Hippocampal formation (tissue), 2 donors: ENCODE measurements around the gene DUOX2.
A peak's percentile ranks its signal among the peaks of the same experiment; 100 is the strongest.
"Not testable (repeated sequence)": the region's sequence is repeated elsewhere in the genome, so short reads cannot be mapped to it uniquely, and the experiment has no call there.

Source experiments
- DNase-seq, 2 donors: peaks; one replicate each; lab custom pipeline; 2025; lab: John Stamatoyannopoulos, UW

The DUOX2 gene

GRCh38 chr15:45138814-45139765 is 25.1 kb upstream of the DUOX2 start:
- DNase-seq: no peak

GRCh38 chr15:45137703-45138102 is 23.7 kb upstream of the DUOX2 start:
- no peak for DNase-seq

- DNase-seq: no peak
Observed at GRCh38 chr15:45136378-45136764, 22.4 kb upstream of the DUOX2 start.

- not testable (repeated sequence) for DNase-seq
Observed at GRCh38 chr15:45135705-45136377, 21.9 kb upstream of the DUOX2 start.

- DNase-seq: no peak
Observed at GRCh38 chr15:45134682-45135604, 21.0 kb upstream of the DUOX2 start.

GRCh38 chr15:45134046-45134445 is 20.1 kb upstream of the DUOX2 start:
- no peak for DNase-seq

- no peak for DNase-seq
Observed at GRCh38 chr15:45133561-45133920, 19.6 kb upstream of the DUOX2 start.

- no peak for DNase-seq
Observed at GRCh38 chr15:45132844-45133560, 19.0 kb upstream of the DUOX2 start.

GRCh38 chr15:45131510-45131909 is 17.5 kb upstream of the DUOX2 start:
- no peak for DNase-seq

- DNase-seq: no peak
Observed at GRCh38 chr15:45130291-45131000, 16.5 kb upstream of the DUOX2 start.

- peak in 1 of 2 donors; percentile 13 for DNase-seq
Observed at GRCh38 chr15:45129651-45130129, 15.7 kb upstream of the DUOX2 start, which contains the start of the genes DUOX1 and DUOXA1. Gene DUOX1, plus strand, starts transcription at chr15:45129994. Its CDS starts 1,973 bp downstream, at chr15:45131967. Gene DUOXA1, minus strand, starts transcription at chr15:45129879. Its CDS starts 6,865 bp downstream, at chr15:45123014.

GRCh38 chr15:45128971-45129639 is 15.1 kb upstream of the DUOX2 start:
- no peak for DNase-seq

GRCh38 chr15:45126535-45127158 is 12.7 kb upstream of the DUOX2 start:
- no peak for DNase-seq

- DNase-seq: no peak
Observed at GRCh38 chr15:45123397-45123796, 9.4 kb upstream of the DUOX2 start.

- DNase-seq: no peak
Observed at GRCh38 chr15:45122719-45123118, 8.7 kb upstream of the DUOX2 start.

- DNase-seq: no peak
Observed at GRCh38 chr15:45121706-45122417, 7.9 kb upstream of the DUOX2 start.

- DNase-seq: no peak
Observed at GRCh38 chr15:45121020-45121419, 7.0 kb upstream of the DUOX2 start.

- DNase-seq: no peak
Observed at GRCh38 chr15:45120081-45120972, 6.4 kb upstream of the DUOX2 start.
